Measurements from ENCODE around the gene ACTMAP. TPM values are rescaled to one million over a fixed set of nuclear protein-coding genes. Genes with fewer than 3 reads are reported as not detected.
A peak's percentile ranks its signal among the peaks of the same experiment; 100 is the strongest.

ACTMAP gene, protein sequence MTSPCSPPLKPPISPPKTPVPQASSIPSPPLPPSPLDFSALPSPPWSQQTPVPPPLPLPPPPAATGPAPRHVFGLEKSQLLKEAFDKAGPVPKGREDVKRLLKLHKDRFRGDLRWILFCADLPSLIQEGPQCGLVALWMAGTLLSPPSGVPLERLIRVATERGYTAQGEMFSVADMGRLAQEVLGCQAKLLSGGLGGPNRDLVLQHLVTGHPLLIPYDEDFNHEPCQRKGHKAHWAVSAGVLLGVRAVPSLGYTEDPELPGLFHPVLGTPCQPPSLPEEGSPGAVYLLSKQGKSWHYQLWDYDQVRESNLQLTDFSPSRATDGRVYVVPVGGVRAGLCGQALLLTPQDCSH
- 10 to 100 TPM in 1 of 4 donors, 1 to 10 TPM in 3; 4.2 to 14.6 (median 6.2) TPM for total RNA-seq

DNA sequence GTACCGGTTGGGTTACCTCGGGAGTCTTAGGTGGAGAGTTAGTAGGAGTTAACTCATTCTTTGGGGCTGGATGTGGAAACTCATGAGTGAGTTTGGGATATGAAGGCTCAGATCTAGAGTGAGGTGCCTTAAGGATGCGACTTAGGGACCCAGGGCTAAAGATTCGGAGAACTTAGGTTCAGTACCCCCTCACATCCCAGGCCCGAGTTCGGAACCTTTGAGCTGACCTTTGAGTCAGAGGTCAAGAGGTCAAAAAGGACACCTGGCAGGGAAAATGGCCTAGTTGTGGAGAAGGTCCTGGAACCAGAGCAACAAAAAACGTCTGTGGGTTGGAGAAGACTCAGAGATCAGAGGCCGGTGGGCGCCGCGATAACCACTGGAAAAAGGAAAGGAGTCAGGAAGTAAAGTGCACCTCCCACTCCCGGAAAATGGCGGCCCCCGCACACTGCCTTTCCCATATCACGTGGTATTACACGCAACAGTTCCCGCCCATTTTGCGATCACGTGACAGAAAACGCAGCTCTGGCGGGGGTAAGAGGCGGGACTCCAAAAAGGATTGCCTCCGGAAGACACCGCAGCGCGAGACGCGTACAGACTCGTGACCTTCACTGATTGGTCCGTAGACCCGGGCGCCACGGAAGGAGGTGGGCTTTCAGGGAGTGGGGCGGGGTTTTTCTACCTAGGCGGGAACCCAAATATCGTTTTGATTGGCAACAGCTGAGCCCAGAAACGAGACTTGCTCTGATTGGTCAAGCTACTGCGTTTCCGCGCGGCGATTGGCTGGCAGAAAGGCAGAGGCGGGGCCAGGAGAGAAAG lies at the start of gene ACTMAP:
ACTMAP (minus strand) TSS at position 420 of the 816 bp plus-strand sequence. CDS start 674 bp downstream, outside the sequence.
- peak; percentile 100 for DNase-seq
- H3K4me3 ChIP-seq, result peak within 1 kb of the TSS; percentile 73 to 93 (median 84)
- H3K27me3 ChIP-seq, result no peaks in the 10 kb centered on the region
- H3K36me3 ChIP-seq, result no peaks in the 10 kb centered on the region
- peak within 1 kb of the TSS; percentile 92 to 98 (median 94) for H3K27ac ChIP-seq
- H3K9me3 ChIP-seq, result no peaks in the 10 kb centered on the region
- in situ Hi-C loops (cut with MboI; ENCODE audit: low sequenced_read_pairs in 4 of 4), result loop anchor here in 1 of 4 donors (10.0 kb wide), 1 partner anchor 65 kb away; no protein-coding TSS in a partner anchor
- intact Hi-C loops (cut with DNase I; ENCODE audit: low total_unique reads), result loop anchor here (1.0 to 5.0 kb wide), 5 partner anchors 32 to 687 kb away; partner anchors contain the start of genes DMAC2 and NUMBL
- TF ChIP-seq, protein P1, sequence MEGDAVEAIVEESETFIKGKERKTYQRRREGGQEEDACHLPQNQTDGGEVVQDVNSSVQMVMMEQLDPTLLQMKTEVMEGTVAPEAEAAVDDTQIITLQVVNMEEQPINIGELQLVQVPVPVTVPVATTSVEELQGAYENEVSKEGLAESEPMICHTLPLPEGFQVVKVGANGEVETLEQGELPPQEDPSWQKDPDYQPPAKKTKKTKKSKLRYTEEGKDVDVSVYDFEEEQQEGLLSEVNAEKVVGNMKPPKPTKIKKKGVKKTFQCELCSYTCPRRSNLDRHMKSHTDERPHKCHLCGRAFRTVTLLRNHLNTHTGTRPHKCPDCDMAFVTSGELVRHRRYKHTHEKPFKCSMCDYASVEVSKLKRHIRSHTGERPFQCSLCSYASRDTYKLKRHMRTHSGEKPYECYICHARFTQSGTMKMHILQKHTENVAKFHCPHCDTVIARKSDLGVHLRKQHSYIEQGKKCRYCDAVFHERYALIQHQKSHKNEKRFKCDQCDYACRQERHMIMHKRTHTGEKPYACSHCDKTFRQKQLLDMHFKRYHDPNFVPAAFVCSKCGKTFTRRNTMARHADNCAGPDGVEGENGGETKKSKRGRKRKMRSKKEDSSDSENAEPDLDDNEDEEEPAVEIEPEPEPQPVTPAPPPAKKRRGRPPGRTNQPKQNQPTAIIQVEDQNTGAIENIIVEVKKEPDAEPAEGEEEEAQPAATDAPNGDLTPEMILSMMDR (IDR thresholded peaks at IDR 0.05 in 4 of 5, conservative IDR thresholded peaks at IDR 0.05 in 1 of 5), result peak in 2 of 5 experiments; percentile 51 to 67
- peak; percentile 82 to 92 for TF ChIP-seq POLR2A (IDR thresholded peaks at IDR 0.05)
- ATAC-seq, result peak; percentile 91 to 93
- peaks cover 35 to 38% of the 10 kb centered on the region in 2 donors for H3K4me1 ChIP-seq

DNA sequence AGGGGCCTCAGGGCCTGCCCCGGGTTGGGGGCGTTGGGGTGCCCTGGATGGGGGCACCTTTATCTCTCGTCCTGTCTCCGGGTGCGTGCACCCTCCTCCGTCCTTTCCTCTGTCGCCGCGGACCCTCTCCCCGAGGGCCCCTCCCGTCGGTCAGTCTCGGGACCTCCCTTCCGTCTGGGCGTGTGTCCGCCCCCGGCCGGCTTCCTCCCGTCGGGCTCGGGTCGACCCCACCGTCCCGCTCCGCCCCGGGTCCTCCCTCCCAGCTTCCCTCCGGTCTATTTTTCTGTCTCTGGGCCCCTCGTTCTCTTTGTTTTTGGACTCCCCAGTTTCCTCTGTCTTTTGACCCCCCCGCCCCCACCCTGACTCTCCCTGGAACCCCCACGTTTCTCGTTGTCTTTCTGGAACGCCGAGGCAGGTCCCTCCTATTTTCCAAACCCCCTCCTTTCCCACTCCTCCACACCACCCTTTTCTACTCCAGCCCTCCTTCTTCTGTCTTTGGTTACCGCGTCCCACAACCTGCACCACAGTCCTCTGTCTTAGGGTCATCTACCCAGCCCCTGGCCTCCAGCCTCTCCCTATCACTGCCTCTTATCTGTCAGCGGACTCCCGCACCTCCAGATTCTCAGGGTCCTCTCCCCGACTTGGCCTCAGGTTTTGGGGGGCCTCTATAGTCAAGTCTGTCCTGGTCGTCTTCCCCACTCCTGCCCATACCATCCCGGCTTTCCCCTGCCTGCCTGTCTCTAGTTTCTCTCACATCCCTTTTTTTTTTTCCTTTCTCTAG lies 49.5 kb upstream of the ACTMAP start:
- ATAC-seq (no peak), DNase-seq (peak in 1 of 2 donors; percentile 42)
- TF ChIP-seq, protein P1 (IDR thresholded peaks at IDR 0.05 in 4 of 5, conservative IDR thresholded peaks at IDR 0.05 in 1 of 5), result no peak
- TF ChIP-seq POLR2A (IDR thresholded peaks at IDR 0.05), result no peak
- peaks cover 49 to 56% of the 10 kb centered on the region in 2 donors for H3K4me1 ChIP-seq
- intact Hi-C loops (cut with DNase I; ENCODE audit: low total_unique reads), result loop anchor here (1.0 to 5.0 kb wide), 2 partner anchors 83 to 332 kb away; partner anchors contain the start of genes BLVRB, COQ8B and SPTBN4
- H3K9me3 ChIP-seq, result no peaks in the 10 kb centered on the region
- in situ Hi-C loops (cut with MboI; ENCODE audit: low sequenced_read_pairs in 4 of 4), result no loop called here
- no peaks in the 10 kb centered on the region for H3K27me3 ChIP-seq
- H3K27ac ChIP-seq, result peak overlapping the region; percentile 94 to 96 (median 96)
- peak overlapping the region; percentile 86 to 96 (median 92) for H3K4me3 ChIP-seq
- H3K36me3 ChIP-seq, result peaks cover 0 to 12% of the 10 kb centered on the region in 2 donors

DNA sequence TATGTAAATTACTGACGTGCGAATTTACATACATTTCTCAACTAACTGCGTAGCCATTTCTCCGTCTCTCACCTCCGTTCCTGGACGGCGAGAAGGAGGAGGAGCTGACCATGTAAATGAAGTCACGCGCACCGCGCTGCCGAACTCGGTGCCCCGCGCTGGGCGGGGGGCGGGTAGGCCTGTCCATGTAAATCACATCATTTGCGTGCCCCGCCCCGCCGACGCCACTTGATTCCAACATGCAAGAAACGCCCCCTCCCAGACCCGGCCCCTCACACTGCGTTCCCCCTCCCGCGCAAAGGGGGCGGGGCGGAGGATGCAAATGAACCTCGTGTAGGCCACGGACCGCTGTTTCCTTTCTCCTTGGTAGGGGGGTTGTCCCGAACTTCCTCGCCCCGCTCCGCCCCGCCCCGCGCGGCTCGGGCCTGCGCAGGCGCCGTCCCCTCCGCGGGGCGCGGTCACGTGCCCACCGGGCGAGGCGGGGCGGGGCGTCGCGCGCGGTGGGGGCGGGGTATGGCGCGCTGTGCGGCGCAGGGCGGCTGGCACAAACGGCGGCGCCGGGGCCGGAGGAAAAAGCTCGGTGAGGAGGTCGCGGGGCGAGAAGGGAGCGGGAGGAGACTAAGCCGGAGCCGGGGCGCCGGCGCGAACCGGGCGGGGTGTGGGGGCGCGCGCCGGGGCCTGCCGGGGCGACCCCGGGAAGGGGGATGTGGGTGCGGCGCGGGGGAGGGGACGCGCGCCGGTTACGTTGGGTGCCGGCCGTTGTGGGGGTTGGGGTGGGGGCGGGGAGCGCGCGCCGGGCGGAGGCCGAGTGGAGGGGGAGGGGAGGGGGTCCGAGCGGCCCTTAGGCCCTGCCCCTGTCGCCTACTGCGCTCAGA lies 48.6 kb upstream of the ACTMAP start, which contains the start of gene EGLN2:
EGLN2 (plus strand) TSS at position 509 of the 875 bp plus-strand sequence. CDS start 1,382 bp downstream, outside the sequence.
- H3K9me3 ChIP-seq, result no peaks in the 10 kb centered on the region
- in situ Hi-C loops (cut with MboI; ENCODE audit: low sequenced_read_pairs in 4 of 4), result no loop called here
- DNase-seq (peak; percentile 100), ATAC-seq (peak; percentile 83 to 91)
- peaks cover 0 to 12% of the 10 kb centered on the region in 2 donors for H3K36me3 ChIP-seq
- no peaks in the 10 kb centered on the region for H3K27me3 ChIP-seq
- intact Hi-C loops (cut with DNase I; ENCODE audit: low total_unique reads), result loop anchor here (1.0 to 5.0 kb wide), 4 partner anchors 21 to 332 kb away; partner anchors contain the start of genes ACTMAP, BLVRB, COQ8B and RAB4B
- peak within 1 kb of the TSS; percentile 86 to 96 (median 92) for H3K4me3 ChIP-seq
- H3K27ac ChIP-seq, result peak within 1 kb of the TSS; percentile 94 to 96 (median 96)
- TF ChIP-seq POLR2A (IDR thresholded peaks at IDR 0.05), result peak; percentile 80 to 86
- TF ChIP-seq, protein P1 (IDR thresholded peaks at IDR 0.05 in 4 of 5, conservative IDR thresholded peaks at IDR 0.05 in 1 of 5), result no peak
- H3K4me1 ChIP-seq, result peaks cover 41 to 47% of the 10 kb centered on the region in 2 donors

Measured in gastrocnemius medialis (tissue), 4 donors.